Measurements from ENCODE around the gene SLC27A5. TPM values are rescaled to one million over a fixed set of nuclear protein-coding genes. Genes with fewer than 3 reads are reported as not detected.

Gene SLC27A5
- total RNA-seq, 1 experiment from 2014 or later, result 17.1 TPM

GRCh38 chr19:58546019-58546530 lies 34.3 kb upstream of the SLC27A5 start:
- no peak overlapping the region for H3K4ac ChIP-seq (ENCODE audit: low read depth, low read length)
- no peak overlapping the region for H3K56ac ChIP-seq (ENCODE audit: insufficient read length, low read depth, low read length)
- no peak overlapping the region for H2BK15ac ChIP-seq (ENCODE audit: low read depth, low read length)
- WGBS (ENCODE audit: extremely low coverage, insufficient read length, low lambda C conversion rate), result no CpG with 5 or more reads among the region's 1 CpG
- H2AFZ ChIP-seq (ENCODE audit: low read length), result no peak overlapping the region
- H3K9ac ChIP-seq (ENCODE audit: extremely low read depth, insufficient read length, low read length), result peak overlapping the region; percentile 91
- peak overlapping the region; percentile 98 to 100 for H3K4me3 Mint-ChIP-seq
- H2BK12ac ChIP-seq (ENCODE audit: insufficient read length, low read depth, low read length), result no peak overlapping the region
- peak overlapping the region; percentile 59 to 94 (median 91); a peak in 5 of 7 replicates for H3K27ac Mint-ChIP-seq
- H4K8ac ChIP-seq (replicated peaks; ENCODE audit: insufficient read length, low read depth, low read length), result no peak overlapping the region
- H3K4me2 ChIP-seq (ENCODE audit: insufficient read depth, insufficient read length, low read length), result peak overlapping the region; percentile 99
- no peaks in the 10 kb centered on the region; a peak in 1 of 5 replicates for H3K9me3 Mint-ChIP-seq
- H4K20me1 ChIP-seq (ENCODE audit: control insufficient read depth, insufficient read depth, insufficient read length), result peaks cover 7% of the 10 kb centered on the region
- peaks cover 17 to 18% of the 10 kb centered on the region in 2 experiments for H3K4me1 Mint-ChIP-seq
- H3K18ac ChIP-seq (ENCODE audit: insufficient read length, low read depth, low read length), result no peak overlapping the region
- H3K4me1 ChIP-seq (ENCODE audit: insufficient read depth, low read length), result peaks cover 4% of the 10 kb centered on the region; the same call in 1 of the 2 replicates
- peaks cover 54 to 62% (median 62%) of the 10 kb centered on the region in 3 experiments for H3K36me3 Mint-ChIP-seq (ENCODE audit: insufficient read depth in 1 of 3, low read depth in 3 of 3)
- peaks cover 14% of the 10 kb centered on the region for H3K79me1 ChIP-seq (ENCODE audit: insufficient read depth, low read depth, low read length, poor library complexity, severe bottlenecking)
- H3K27ac ChIP-seq (ENCODE audit: insufficient read length, low read depth, low read length), result no peak overlapping the region
- H3K14ac ChIP-seq (ENCODE audit: insufficient read depth, low read length), result no peak overlapping the region
- H4K5ac ChIP-seq (ENCODE audit: insufficient read length, low read depth, low read length), result no peak overlapping the region
- no peak overlapping the region for H2BK5ac ChIP-seq (ENCODE audit: insufficient read length, low read length)
- peaks cover 22% of the 10 kb centered on the region for H3K27me3 Mint-ChIP-seq (ENCODE audit: low read depth)
- TF ChIP-seq CTCF (conservative IDR thresholded peaks at IDR 0.05), result no peak
- H3K23me2 ChIP-seq (ENCODE audit: insufficient read length, low read depth, low read length, poor library complexity, severe bottlenecking), result peaks cover 11% of the 10 kb centered on the region
- H2BK20ac ChIP-seq (ENCODE audit: low read depth, low read length, poor library complexity, severe bottlenecking), result no peak overlapping the region
- no peaks in the 10 kb centered on the region for H3K9me3 ChIP-seq (ENCODE audit: control insufficient read depth, low read depth, low read length)
- H4K91ac ChIP-seq (ENCODE audit: insufficient read length, low read depth, low read length), result no peak overlapping the region
- DNase-seq, result no peak
- no peak overlapping the region for H3T11ph ChIP-seq (ENCODE audit: low read length)
- H3K27me3 ChIP-seq (ENCODE audit: insufficient read depth, low read length), result peaks cover 4% of the 10 kb centered on the region; the same call in 1 of the 2 replicates
- no peak overlapping the region for H3K23ac ChIP-seq (ENCODE audit: insufficient read length, low read depth, low read length)
- no peak overlapping the region for H2AK5ac ChIP-seq (ENCODE audit: insufficient read length, low read length)
- H3K79me2 ChIP-seq (ENCODE audit: insufficient read depth, low read length), result peaks cover 26% of the 10 kb centered on the region
- no peak overlapping the region for H2BK120ac ChIP-seq (ENCODE audit: low read depth, low read length, poor library complexity, severe bottlenecking)
